ENCODE measurements around the gene CBX4.

The CBX4 gene

DNA sequence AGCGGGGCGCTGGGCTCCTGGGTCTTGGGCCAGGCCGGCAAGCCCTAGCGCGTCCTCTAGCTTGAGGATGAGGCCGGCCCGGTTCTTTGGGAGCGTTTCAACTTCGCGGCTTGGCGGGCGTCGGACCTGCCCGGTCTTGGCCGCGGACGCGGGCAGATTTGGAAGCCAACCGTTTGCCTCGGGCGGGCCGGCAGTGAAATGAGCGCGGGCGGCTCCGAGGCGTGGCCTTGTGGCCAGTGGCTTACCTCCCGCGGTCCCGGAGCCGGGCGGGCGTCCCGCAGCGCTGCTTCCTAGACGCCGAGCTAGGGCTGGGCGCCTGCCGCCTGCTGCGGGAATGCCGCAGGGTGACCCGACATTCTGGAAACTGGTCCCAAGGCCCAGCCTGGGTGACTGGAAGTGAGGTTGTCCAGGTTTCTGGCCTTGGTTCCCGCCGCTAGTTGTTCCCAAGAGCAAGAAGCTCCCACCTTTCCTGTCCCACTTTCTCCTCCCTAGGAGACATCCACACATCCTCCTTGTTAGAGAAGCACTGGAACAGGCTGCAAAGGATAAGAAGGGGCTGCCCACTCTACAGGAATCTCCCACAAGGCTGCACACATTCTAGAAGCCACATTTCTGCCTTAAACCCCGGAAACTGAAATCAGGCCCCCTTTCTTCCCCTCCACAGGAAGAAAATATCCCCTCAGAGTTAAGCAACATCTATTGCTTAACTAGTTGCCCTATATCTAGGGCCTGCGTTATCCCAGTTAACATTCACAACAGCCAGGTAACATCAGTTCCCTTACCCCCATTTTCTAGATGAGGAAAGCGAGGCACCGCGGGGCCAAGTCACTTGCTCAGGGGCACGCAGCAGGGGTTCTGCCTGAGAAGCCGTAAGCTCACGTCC, 37.8 kb downstream of the CBX4 start (continued):
- TF ChIP-seq, protein P1, sequence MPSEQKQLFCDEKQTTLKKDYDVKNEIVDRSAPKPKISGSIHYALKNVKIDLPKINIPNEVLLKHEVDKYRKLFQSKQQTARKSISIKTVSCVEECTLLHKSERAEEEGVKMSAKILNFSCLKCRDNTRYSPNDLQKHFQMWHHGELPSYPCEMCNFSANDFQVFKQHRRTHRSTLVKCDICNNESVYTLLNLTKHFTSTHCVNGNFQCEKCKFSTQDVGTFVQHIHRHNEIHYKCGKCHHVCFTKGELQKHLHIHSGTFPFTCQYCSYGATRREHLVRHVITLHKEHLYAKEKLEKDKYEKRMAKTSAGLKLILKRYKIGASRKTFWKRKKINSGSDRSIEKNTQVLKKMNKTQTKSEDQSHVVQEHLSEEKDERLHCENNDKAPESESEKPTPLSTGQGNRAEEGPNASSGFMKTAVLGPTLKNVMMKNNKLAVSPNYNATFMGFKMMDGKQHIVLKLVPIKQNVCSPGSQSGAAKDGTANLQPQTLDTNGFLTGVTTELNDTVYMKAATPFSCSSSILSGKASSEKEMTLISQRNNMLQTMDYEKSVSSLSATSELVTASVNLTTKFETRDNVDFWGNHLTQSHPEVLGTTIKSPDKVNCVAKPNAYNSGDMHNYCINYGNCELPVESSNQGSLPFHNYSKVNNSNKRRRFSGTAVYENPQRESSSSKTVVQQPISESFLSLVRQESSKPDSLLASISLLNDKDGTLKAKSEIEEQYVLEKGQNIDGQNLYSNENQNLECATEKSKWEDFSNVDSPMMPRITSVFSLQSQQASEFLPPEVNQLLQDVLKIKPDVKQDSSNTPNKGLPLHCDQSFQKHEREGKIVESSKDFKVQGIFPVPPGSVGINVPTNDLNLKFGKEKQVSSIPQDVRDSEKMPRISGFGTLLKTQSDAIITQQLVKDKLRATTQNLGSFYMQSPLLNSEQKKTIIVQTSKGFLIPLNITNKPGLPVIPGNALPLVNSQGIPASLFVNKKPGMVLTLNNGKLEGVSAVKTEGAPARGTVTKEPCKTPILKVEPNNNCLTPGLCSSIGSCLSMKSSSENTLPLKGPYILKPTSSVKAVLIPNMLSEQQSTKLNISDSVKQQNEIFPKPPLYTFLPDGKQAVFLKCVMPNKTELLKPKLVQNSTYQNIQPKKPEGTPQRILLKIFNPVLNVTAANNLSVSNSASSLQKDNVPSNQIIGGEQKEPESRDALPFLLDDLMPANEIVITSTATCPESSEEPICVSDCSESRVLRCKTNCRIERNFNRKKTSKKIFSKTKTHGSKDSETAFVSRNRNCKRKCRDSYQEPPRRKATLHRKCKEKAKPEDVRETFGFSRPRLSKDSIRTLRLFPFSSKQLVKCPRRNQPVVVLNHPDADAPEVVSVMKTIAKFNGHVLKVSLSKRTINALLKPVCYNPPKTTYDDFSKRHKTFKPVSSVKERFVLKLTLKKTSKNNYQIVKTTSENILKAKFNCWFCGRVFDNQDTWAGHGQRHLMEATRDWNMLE (tag by site-specific recombination; conservative IDR thresholded peaks at IDR 0.05; ENCODE audit: low read depth): no peak
- TF ChIP-seq ZNF175 (tag by site-specific recombination; IDR thresholded peaks at IDR 0.05): no peak
- no peak for TF ChIP-seq OSR2 (tag by site-specific recombination; IDR thresholded peaks at IDR 0.05)
- no peak for TF ChIP-seq OVOL3 (tag by site-specific recombination; IDR thresholded peaks at IDR 0.05)
- 0 out of 2 replicates have a peak, but pooled peaks have one; percentile 9 for TF ChIP-seq ZSCAN23 (tag by site-specific recombination; IDR thresholded peaks at IDR 0.05)
- no peak for TF ChIP-seq ZNF311 (tag by site-specific recombination; IDR thresholded peaks at IDR 0.05; ENCODE audit: borderline replicate concordance)
- TF ChIP-seq ZBTB21 (tag by site-specific recombination; IDR thresholded peaks at IDR 0.05): no peak
- no peak for TF ChIP-seq ZNF274 (IDR thresholded peaks at IDR 0.05; ENCODE audit: low read length)
- TF ChIP-seq ZNF274 (tag by site-specific recombination; IDR thresholded peaks at IDR 0.05; ENCODE audit: borderline replicate concordance): no peak
- no peak for TF ChIP-seq ZNF521 (tag by site-specific recombination; IDR thresholded peaks at IDR 0.05)
- no peak; the same call in 1 of the 2 replicates for TF ChIP-seq ZBTB10 (tag by site-specific recombination; IDR thresholded peaks at IDR 0.05)
- no peak for TF ChIP-seq ZNF677 (tag by site-specific recombination; IDR thresholded peaks at IDR 0.05)
- TF ChIP-seq, protein P2, sequence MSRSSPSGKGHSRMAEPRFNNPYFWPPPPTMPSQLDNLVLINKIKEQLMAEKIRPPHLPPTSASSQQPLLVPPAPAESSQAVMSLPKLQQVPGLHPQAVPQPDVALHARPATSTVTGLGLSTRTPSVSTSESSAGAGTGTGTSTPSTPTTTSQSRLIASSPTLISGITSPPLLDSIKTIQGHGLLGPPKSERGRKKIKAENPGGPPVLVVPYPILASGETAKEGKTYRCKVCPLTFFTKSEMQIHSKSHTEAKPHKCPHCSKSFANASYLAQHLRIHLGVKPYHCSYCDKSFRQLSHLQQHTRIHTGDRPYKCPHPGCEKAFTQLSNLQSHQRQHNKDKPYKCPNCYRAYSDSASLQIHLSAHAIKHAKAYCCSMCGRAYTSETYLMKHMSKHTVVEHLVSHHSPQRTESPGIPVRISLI (tag by site-specific recombination; IDR thresholded peaks at IDR 0.05): no peak
- TF ChIP-seq ZNF747 (tag by site-specific recombination; IDR thresholded peaks at IDR 0.05): no peak
- TF ChIP-seq ZBTB26 (tag by site-specific recombination; optimal IDR thresholded peaks at IDR 0.05): peak; percentile 81
- peak; percentile 79 for TF ChIP-seq ZNF449 (tag by site-specific recombination; IDR thresholded peaks at IDR 0.05)
- TF ChIP-seq, protein P3, sequence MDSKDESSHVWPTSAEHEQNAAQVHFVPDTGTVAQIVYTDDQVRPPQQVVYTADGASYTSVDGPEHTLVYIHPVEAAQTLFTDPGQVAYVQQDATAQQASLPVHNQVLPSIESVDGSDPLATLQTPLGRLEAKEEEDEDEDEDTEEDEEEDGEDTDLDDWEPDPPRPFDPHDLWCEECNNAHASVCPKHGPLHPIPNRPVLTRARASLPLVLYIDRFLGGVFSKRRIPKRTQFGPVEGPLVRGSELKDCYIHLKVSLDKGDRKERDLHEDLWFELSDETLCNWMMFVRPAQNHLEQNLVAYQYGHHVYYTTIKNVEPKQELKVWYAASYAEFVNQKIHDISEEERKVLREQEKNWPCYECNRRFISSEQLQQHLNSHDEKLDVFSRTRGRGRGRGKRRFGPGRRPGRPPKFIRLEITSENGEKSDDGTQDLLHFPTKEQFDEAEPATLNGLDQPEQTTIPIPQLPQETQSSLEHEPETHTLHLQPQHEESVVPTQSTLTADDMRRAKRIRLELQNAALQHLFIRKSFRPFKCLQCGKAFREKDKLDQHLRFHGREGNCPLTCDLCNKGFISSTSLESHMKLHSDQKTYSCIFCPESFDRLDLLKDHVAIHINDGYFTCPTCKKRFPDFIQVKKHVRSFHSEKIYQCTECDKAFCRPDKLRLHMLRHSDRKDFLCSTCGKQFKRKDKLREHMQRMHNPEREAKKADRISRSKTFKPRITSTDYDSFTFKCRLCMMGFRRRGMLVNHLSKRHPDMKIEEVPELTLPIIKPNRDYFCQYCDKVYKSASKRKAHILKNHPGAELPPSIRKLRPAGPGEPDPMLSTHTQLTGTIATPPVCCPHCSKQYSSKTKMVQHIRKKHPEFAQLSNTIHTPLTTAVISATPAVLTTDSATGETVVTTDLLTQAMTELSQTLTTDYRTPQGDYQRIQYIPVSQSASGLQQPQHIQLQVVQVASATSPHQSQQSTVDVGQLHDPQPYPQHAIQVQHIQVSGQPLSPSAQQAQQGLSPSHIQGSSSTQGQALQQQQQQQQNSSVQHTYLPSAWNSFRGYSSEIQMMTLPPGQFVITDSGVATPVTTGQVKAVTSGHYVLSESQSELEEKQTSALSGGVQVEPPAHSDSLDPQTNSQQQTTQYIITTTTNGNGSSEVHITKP (tag by site-specific recombination; IDR thresholded peaks at IDR 0.05): no peak; the same call in 1 of the 2 replicates
- no peak for TF ChIP-seq ZNF16 (tag by site-specific recombination; IDR thresholded peaks at IDR 0.05; ENCODE audit: low read depth)
- TF ChIP-seq ZBTB7A (tag by site-specific recombination; IDR thresholded peaks at IDR 0.05; ENCODE audit: low read depth): no peak
- no peak for TF ChIP-seq ZFP41 (tag by site-specific recombination; IDR thresholded peaks at IDR 0.05; ENCODE audit: borderline replicate concordance)
- TF ChIP-seq ZSCAN4 (tag by site-specific recombination; IDR thresholded peaks at IDR 0.05): no peak
